GM12872 (cell line): ENCODE data around the gene SLC2A4RG.

Experiments
- TF ChIP-seq, protein P1 (sequence below): IDR thresholded peaks from 3 replicates; pipeline ENCODE4 v1.5.1; 2011; ENCODE audit warnings: low read depth, mild to moderate bottlenecking, low read length, moderate library complexity; ENCODE audit not compliant: insufficient read depth

Gene SLC2A4RG

DNA sequence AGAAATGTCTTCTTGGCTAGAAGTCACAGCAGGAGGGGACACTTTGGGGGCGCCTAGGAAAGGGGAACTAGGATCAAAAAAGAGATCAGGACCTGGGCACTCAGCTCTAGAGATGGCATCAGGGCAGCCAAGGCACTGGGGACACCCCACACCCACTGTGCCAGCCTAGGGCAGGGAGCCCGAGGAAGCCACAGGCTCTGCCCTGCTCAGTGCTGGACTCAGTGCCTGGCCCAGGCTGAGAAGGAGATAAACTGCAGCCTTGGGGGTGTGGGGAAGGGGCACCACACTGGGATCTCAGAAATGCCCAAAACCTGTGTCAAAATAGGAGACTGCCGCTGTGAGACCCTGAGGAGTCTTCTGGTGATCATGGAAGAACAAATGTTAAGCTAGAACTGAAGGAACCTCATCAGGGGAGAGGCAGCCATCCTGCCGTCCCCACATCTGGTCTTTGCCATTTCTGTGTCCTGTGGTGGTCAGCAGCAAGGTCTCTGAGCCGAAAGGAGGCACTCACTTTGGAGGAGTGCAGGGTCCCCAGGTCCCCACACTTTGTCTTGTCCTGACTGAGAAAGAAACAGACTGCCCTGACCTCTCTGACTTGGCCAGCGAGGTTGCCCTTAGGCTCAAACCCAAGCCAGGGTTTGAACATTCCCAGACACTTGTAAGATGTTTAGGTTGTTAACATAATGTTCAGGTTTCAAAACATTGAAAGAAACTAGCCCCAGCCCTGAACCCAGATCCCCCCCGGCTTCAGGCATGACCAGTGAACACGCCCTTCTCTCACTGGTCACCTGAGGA, 34.1 kb upstream of the SLC2A4RG start:
- TF ChIP-seq, protein P1, sequence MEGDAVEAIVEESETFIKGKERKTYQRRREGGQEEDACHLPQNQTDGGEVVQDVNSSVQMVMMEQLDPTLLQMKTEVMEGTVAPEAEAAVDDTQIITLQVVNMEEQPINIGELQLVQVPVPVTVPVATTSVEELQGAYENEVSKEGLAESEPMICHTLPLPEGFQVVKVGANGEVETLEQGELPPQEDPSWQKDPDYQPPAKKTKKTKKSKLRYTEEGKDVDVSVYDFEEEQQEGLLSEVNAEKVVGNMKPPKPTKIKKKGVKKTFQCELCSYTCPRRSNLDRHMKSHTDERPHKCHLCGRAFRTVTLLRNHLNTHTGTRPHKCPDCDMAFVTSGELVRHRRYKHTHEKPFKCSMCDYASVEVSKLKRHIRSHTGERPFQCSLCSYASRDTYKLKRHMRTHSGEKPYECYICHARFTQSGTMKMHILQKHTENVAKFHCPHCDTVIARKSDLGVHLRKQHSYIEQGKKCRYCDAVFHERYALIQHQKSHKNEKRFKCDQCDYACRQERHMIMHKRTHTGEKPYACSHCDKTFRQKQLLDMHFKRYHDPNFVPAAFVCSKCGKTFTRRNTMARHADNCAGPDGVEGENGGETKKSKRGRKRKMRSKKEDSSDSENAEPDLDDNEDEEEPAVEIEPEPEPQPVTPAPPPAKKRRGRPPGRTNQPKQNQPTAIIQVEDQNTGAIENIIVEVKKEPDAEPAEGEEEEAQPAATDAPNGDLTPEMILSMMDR = no peak

DNA sequence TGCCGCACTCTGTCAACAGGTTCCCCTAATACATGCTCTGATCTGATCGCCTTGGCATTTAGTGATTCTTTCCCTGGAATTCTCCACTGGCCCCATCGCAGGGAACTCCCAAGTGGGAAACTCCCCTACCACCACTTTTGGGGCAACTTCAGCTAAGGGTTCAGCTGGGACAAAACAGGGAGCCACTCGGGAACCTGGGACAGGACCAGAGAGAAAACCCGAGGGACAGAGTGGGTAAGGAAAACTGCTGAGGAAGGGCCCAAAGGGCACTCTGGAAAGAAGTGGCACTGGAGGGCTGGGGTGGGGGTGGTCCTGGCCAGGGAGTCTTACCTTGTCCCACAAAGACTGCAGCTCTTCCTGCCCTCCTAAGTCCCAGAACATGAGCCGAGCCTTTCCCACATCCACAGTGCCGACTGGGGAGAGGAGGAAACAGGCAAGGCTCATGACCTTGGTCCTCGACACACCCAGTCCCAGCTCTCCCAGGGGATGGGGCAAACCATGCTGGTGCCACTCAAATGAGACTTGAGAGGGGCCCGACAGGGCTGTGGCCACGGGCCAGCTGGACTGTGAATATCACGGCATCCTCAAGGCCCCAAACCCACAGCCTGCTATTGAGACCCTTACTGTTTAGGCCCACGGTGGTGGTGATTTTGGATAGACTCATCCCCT, 33.4 kb upstream of the SLC2A4RG start:
- TF ChIP-seq, protein P1 = no peak

DNA sequence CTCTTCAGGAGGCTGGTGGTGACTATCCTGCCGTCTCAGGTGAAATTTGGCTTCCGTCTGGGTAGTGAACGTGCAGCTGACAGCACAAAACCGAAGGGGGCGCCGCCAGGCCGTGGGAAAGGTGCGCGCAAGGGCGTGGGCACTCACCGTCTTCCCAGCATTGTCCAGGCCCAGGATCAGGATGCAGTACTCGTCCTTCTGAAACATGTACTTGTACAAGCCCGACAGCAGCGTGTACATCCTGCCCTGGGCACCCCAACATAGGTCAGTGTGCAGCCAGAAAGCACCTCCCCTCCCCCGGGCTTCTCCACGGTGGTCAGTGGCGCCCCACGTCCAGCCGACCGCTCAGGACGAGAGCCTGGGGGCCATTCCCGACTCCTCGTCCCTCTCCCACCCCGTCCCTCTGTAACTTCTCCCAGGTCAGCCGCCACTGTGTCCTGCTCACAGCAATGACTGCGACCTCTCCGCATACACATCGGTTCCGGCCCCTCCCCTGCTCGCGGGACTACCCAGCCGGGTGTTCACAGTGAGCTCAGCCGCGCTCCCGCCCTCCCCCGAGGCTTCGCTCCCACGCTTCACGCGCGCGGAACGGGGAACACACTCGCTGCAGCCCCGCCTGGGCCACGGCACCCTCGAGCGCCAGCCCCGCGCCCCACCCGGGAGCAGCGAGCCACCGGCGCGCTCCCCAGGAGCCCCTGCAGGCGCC, 32.6 kb upstream of the SLC2A4RG start:
- TF ChIP-seq, protein P1 = peak; percentile 88

DNA sequence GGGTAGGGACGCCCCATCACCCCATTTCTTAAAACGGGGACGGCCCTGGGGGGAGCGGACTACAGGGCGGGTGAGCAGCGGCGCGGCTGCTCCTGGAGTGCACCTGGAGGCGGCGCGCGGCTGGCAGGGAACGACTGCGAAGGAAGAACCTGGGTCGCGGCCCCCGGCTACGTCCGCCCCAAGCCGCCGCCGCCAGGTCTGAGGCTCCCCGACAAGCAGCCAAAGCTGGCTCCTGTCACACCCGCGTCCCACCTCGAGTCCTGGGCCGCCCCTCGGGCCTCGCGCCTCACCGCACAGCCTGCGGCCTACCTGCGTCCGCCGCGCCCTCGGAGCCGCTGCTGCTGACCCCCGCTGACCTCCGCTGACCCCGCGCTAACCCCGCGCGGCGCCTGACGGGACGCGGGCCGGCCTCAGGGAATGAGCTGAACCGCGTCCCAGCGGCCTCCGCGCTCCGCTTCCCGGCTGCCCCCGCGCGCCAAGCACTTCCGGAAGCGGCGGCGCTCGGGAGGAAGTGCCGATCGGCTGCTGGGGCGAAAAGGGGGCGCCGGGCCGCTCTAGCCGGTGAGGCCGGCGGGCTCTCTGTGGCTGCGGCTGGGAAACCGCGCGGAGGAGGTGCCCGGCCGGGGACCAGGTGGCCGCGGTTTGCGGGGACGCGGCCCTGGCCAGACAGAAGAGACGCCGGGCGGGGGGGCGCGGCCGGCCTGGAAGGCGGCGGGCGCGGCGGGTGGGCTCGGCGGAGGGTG, 31.8 kb upstream of the SLC2A4RG start, which contains the start of the genes ARFRP1 and ZGPAT:
ARFRP1 (minus strand) TSS at position 419 of the 743 bp plus-strand sequence. CDS start 885 bp downstream, outside the sequence.
ZGPAT (plus strand) TSS at position 482 of the 743 bp plus-strand sequence. CDS start 542 bp downstream, outside the sequence.
- TF ChIP-seq, protein P1 = no peak

DNA sequence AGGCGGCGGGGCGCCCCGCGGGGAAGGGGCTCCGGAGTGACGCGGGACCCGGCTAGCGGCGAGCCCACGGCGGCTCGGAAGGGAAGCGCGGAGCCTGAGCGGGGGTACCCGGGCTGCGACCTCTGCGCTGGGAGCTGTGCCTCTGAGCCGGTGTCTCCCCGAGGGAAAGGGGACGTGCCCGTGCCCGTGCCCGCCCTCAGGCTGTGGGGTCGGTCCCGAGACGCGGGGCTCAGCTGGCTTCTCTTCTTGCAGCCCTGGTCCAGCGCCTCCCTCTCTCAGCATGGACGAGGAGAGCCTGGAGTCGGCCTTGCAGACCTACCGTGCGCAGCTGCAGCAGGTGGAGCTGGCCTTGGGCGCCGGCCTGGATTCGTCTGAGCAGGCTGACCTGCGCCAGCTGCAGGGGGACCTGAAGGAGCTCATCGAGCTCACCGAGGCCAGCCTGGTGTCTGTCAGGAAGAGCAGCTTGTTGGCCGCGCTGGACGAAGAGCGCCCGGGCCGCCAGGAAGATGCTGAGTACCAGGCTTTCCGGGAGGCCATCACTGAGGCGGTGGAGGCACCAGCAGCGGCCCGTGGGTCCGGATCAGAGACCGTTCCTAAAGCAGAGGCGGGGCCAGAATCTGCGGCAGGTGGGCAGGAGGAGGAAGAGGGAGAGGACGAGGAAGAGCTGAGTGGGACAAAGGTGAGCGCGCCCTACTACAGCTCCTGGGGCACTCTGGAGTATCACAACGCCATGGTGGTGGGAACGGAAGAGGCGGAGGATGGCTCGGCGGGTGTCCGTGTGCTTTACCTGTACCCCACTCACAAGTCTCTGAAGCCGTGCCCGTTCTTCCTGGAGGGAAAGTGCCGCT, 31.1 kb upstream of the SLC2A4RG start:
- TF ChIP-seq, protein P1 = no peak

- TF ChIP-seq, protein P1 = no peak
Measured at GRCh38 chr20:63709149-63709527, 30.4 kb upstream of the SLC2A4RG start.
